HG03457 (cell line): ENCODE measurements around the gene CYP39A1.
A peak's percentile ranks its signal among the peaks of the same experiment; 100 is the strongest.
"Not testable (repeated sequence)": the region's sequence is repeated elsewhere in the genome, so short reads cannot be mapped to it uniquely, and the experiment has no call there.

Experiments
- ATAC-seq: cut with Tn5 transposase; IDR thresholded peaks from one replicate; pipeline ENCODE4 v1.9.1; 2021; ENCODE audit warnings: moderate number of reproducible peaks; ENCODE audit not compliant: unreplicated experiment

Gene CYP39A1

GRCh38 chr6:46648869-46649492 is 3.6 kb downstream of the CYP39A1 start:
- no peak for ATAC-seq

DNA sequence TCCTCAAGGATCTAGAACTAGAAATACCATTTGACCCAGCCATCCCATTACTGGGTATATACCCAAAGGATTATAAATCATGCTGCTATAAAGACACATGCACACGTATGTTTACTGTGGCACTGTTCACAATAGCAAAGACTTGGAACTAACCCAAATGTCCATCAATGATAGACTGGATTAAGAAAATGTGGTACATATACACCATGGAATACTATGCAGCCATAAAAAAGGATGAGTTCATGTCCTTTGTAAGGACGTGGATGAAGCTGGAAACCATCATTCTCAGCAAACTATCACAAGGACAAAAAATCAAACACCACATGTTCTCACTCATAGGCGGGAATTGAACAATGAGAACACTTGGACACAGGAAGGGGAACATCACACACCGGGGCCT is 4.5 kb downstream of the CYP39A1 start:
- not testable (repeated sequence) for ATAC-seq

DNA sequence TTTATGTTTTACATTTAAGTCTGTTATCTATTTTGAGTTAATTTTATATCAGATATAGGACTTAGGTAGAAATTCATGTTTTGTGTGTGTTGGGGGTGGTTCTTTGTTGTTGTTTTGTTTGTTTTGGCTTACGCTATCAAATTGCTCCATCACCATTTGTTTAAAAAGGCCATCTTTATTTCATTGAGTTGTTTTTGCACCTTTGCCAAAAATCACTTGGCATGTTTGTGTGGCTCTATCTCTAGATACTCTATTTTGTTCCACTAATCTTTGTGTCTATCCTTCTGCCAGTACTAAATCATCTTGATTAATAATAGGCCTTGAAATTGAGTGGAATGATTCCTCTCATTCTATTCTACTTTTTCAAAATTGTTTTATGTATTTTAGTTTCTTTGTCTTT is 7.4 kb downstream of the CYP39A1 start:
- no peak for ATAC-seq

- no peak for ATAC-seq
Measured at GRCh38 chr6:46642928-46643751, 9.5 kb downstream of the CYP39A1 start.

DNA sequence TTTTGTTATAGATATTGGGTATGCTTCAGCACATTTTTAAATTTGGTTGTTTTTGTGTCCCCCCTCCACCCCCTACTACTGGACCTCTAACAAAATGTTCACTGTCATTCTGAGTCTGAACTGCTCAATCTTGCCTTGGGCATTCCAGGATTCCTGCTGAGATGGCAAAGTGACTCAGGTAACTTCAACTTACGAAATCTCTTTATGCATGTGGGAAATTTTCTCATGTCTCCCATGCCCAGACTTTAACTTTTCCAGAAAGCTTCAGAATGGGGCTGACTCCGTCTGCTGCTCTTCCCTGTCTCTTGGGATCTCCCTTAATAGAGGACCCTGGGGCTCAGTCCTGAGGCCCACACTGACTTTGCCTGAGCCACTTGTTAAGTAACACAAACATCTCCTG is 14.0 kb downstream of the CYP39A1 start:
- no peak for ATAC-seq

GRCh38 chr6:46637933-46638332 is 14.7 kb downstream of the CYP39A1 start:
- no peak for ATAC-seq

DNA sequence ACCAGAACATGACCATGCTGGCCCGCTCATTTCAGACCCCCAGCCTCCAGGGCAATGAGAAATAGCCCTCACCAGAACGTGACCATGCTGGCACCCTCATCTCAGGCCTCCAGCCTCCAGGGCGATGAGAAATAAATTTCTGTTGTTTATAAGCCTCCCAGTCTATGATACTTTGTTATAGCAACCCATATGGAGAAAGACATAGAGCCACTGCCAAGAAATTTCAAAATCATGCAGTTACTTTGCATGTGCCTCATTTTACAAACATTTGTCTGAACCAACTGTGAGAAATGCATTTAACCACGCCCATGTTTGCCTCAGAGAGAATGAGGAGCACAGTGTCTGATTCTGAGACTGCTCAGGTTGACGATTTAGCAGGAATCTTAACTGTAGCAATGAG is 15.5 kb downstream of the CYP39A1 start:
- ATAC-seq: no peak

GRCh38 chr6:46635462-46635861 is 17.2 kb downstream of the CYP39A1 start:
- no peak for ATAC-seq

GRCh38 chr6:46632053-46632452 is 20.6 kb downstream of the CYP39A1 start:
- ATAC-seq: no peak

GRCh38 chr6:46629691-46630090 is 22.9 kb downstream of the CYP39A1 start:
- ATAC-seq: no peak

- ATAC-seq: no peak
Measured at GRCh38 chr6:46628976-46629375, 23.6 kb downstream of the CYP39A1 start.

DNA sequence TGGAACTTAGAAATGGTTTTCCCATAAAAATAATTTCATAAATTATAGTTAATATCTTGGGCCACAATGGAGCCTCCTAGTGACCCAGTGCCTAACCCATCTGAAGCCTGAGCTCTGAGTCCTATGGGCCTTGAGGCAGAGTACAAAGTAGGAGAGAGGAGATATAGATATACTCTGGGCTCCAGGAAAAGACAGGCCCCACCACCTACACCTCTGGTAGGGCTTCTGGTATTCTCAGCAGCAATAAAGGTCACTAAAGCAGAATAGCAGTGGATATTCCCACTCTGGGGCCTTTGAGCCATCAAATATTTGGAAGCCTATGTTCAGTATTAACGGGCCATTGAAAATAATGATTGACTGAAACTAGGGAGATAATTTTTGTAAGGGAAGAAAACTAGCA is 24.1 kb downstream of the CYP39A1 start:
- no peak for ATAC-seq

- ATAC-seq: no peak
Measured at GRCh38 chr6:46626976-46627375, 25.6 kb downstream of the CYP39A1 start.

DNA sequence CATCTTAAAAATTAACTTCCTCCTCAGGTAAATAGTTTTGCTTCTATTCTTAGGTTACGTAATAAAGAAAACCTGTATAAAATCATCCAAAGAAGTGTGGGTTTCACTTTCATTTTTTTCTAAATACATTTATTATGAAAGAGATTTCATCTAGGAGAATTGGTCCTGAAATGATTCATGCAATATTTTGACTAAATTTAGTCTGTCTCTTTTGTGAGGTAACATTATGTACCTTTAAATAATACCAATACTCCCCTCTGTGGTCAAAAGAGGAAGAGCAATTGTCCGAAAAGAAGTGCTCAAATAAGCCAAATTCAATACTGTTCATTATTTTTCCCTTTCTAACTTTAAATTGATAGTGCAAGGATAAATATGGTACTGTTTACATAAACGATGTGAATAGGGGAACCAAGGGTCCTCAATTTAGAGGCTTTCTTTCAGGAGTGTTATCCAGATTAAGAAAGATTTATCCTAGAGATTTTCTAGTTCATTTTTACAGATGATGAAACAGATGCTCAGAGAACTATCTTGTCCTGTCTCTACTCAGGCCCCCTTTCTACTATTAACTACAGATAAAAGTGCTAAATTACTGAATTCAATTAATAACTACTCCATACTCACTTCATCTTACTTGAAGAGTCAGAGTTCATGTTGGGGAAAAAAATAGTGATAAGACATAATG is 26.2 kb downstream of the CYP39A1 start:
- no peak for ATAC-seq

GRCh38 chr6:46618726-46619125 is 33.9 kb downstream of the CYP39A1 start:
- no peak for ATAC-seq

DNA sequence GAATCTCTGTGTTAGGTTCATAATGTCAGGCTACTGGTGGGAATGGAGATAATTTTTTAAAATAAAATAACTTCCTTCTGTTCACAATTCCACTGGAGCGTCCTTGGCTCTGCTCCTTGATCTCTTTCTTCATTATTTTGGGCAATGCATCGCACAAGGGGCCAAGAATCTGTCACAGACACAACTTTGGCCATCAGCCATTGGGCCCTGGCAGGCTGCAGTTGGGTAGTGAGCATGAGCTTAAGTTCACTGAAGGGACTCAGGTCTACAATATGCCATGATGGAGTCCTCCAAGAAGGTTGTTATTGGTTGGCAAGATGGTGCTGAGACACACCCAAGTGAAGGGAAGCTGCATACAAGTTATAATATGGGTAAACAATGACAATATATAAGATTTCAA is 40.0 kb downstream of the CYP39A1 start:
- no peak for ATAC-seq

- no peak for ATAC-seq
Measured at GRCh38 chr6:46610862-46611553, 41.6 kb downstream of the CYP39A1 start.

GRCh38 chr6:46606338-46606737 is 46.3 kb downstream of the CYP39A1 start:
- no peak for ATAC-seq

GRCh38 chr6:46605091-46605797 is 47.4 kb downstream of the CYP39A1 start:
- peak; percentile 87 for ATAC-seq

DNA sequence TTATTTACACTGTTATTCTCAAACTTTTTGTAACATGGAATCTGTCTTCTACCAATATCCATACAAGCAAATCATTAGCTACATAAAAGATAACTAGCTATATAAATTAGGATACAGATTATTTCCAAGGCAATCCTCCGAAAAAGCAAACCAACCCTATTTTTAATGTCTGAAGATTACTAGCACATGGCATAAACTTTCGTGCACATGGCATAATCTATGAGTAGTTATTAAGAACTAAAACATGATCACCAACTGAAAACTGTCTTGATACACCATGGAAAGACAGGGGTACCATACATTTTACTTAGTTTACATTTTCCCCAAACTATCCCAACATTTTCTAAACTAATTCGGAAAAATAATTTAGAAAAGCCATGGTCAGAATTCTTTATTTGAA is 54.4 kb downstream of the CYP39A1 start:
- ATAC-seq: no peak

DNA sequence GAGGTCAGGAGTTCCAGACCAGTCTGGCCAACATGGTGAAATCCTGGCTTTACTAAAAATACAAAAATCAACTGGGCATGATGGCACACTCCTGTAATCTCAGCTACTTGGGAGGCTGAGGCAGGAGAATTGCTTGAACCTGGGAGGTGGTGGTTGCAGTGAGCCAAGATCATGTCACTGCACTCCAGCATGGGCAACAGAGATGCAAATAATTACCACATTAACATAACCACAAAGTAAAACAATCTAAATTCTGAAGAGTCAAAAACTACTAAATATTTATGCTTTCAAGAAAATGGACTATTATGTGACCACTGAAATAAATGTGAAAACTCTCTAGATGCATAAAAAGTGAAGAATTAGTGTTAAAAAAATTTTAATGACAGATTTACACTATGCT is 59.9 kb downstream of the CYP39A1 start:
- no peak for ATAC-seq
